Stimulated activated CD8-positive, alpha-beta memory T cell treated with anti-CD3 and anti-CD28 coated beads, Interleukin-7, amount 100 ng/mL, for 24 hours (primary cell): ENCODE measurements around the gene SLC4A1AP.
A peak's percentile ranks its signal among the peaks of the same experiment; 100 is the strongest.

ENCODE experiments used
- DNase-seq: peaks from one replicate; pipeline ENCODE4 v3.0.0-alpha.2; 2020; ENCODE audit warnings: low read depth

The SLC4A1AP gene

DNA sequence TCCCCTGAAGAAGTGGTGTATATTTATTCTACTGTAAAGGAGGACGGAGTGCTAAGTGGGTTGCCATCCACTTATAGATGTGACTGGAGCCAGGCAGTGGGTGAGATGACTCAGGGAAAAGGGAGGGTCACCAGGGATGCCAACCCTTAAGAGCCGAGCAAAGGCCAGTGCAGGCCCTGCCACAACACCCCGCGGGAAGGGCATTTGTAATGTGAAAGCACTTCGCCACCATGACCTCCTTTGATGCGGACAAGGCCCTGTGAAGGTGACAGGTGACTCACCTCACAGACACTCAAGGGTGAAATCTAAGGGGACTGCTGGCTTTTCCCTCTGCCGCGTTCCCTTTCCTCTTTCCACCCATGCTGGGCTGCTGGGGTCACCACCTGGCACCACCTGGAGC is 57.6 kb downstream of the SLC4A1AP start:
- no peak for DNase-seq

DNA sequence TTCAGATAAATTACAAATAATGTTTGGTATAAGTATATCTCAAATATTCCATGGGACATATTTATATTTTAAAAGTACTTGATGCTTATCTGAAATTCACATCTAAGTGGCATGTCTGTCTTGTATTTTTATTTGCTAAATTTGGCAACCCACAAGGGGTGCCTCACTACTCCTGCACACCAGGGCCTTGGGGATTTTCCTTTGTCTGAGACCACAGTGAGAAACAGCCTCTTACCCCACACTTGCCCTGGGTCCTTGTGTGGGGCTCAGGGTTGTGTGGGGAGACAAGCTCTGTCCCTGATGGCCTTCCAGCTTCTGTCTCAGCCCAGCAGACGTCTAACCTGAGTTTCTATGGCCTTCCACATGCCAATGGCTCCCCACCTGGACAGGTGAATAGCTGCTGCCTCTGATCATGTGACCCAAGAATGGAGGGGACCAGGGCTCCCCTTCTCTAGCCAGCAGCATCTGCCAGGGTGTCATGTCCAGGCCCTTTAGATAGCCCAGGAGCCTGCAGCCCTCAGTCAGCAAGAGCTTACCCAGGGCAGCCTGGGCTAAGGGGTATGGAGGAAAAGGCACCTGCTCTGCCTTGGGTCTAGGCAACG is 58.3 kb downstream of the SLC4A1AP start:
- DNase-seq: no peak

DNA sequence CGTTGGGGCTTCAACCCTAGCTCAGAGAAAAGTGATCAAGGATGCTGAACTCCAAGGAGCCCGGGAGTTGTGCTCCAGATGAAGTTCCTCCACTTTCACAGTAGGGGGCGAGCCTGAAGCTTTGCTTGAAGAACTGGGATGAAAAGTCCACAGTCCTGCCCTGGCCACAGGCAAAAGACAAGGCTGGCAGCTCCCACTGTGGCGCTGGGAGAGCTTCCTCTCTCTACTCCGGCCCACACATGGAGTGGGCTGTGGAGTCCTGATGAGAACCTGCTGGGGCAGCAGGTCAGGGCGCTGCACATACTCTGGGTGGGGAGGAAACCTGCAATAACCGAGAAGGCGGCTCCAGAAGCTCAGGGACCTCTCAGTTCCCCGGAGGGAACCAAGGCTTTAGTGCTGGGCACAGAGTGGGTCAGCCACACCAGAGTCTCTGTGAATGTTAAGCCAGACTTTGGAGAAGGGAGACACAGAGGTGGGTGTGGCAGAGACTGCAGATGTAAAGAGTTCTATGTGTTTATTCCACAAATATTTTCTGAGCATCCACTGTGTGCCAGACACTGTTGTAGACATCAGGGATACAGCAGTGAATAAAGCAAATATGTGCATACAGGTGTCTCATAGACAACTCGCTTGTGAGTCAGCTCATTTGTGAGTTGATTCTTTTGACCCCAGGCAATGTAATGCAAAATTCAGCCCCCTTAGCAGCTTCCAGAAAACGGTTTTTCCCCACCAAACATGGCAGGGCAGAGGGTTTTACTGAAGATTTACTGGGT is 59.9 kb downstream of the SLC4A1AP start:
- no peak for DNase-seq

DNA sequence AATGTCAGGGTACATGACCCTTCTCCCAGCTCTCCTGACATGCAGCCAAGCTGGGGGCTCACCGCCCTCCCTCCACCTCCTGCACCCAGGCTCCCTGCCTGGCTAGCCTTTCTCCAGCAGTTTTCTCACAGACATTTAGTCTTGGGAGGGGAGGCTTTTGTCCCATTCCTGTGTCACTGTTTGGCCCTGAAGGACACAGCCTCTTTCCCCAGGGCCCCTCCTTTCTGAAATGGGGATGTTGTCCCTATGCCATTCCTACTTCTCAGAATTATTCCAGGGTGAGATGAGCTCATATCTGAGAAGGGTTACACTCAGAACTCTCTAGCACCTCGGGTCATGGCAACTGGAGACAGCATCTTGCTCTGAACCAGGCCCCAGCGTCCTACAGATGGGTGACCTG is 60.5 kb downstream of the SLC4A1AP start:
- no peak for DNase-seq

DNA sequence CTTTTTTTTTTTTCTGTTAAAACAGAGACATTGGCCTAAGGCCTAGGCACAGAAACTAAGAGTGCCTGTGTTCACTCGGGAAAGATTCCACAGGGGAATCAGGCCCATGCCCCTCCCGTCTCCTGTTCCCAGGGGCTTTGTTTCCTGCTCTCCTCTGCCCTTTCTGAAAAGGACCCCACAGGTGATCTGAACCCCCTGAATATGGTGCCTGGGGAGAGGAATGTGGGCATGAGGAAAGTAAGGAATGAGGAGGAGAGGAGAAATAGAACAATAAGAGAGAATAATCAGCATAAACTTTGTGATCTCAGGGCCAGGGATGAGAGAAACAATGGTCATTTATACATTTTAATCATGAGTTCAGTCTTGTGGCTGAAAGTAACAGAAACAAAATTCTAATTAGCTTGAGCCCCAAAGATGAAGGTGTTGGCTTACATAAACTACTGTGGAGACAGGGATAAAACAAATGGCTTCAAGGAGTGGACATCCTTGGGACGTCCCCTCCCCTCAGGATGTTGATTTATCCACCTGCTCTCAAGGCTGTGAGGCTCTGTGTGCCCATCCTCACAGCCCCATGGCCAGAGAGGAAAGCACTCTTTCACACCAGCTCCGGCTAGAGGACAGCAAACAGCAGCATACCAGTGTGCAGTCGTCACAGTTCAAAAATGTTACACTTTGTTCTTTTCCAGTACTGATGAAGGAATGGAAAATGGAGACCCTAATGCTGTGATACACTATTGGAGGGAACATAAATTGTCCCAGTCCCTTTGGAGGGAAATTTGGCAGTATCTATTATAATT is 61.4 kb downstream of the SLC4A1AP start:
- DNase-seq: no peak

DNA sequence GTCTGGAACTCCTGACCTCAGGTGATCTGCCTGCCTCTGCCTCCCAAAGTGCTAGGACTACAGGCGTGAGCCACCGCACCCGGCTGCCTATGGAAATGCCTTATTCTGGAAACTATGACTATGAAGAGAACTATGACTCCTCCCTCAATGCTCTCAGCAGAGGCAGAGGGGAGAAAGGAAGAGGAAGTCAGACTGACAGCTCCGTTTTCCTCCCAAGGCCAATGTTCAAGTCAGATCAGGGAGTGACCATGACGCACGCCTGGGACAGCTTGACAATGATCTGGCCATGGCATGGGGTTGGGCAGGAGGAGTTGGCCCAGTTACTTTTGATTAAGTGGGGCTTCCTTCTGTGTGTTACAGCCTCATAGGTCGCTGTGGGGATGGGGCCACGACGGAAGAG is 63.6 kb downstream of the SLC4A1AP start:
- DNase-seq: no peak

DNA sequence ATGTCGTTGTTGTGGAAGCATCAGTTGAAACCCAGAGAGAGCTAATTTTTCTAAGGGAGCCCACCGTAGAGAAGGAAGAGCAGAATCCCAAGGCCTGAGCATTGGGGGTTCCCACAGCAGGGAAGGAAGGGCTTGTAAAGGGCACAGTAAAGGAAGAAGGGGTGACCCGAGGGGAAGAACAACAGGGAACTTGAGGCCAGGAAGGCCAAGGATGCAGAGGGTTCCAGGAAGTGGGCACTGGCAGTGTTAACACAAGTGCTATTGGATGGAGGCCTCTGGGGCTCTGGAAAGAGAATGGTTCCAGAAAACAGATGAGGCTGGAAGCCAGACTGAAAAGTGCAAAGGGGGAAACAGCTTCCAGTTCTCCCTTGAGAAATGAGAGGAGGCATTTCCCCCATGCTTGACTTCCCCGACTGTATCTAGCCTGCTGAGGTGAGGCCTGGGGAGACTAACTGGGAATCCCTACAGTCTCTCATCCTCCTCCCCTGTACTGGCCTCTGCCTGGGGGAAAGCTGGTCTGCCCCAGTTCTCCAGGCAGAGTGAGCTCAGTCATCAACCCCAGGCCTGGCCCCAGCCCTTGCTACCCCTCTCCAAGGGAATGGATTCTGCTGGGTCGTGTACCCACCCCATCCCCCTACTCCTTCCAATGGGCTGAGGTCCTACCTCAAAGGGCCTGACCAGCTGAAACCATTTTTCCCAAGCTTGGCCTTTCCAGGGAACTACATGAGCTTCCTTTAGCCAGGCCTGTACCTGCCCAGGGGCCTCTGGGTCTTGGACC is 64.6 kb downstream of the SLC4A1AP start:
- no peak for DNase-seq

DNA sequence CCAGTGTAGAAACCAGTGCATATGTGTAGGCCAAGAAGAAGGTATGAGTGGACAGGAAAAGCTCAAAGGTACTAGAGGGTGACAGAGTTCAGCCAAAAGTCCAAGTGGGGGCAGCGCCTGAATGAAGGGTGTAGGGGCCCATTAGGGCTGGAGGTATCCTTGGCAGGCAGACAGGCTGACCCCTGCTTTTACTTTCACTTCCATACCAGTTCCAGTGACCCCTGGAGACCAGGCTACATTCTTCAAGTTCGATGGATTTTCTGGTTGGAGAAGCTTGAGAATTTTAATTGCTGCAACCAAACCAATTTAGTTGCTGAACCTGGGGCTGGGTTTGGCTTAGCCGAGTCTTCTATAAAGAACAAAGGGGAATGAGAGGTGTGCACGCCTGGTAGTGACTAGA is 65.5 kb downstream of the SLC4A1AP start:
- DNase-seq: no peak

DNA sequence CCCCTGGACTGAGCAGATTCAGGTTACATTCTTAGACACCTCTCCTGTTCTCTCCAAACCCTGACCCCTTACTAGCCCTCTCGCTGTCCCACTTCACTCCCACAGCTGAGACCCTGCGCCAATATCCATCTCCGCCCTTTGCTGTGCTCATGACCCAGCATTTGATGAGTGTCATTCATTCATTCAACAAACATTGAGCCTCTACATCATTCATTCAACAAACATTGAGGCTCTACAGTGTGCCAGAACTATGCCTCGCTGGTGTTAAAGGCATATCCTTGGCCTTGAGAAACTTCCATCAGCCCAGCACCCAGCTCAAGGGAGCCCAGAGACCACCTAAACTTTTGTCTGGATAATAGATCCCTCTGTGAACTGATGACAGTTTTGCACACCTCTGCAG is 65.9 kb downstream of the SLC4A1AP start:
- no peak for DNase-seq

DNA sequence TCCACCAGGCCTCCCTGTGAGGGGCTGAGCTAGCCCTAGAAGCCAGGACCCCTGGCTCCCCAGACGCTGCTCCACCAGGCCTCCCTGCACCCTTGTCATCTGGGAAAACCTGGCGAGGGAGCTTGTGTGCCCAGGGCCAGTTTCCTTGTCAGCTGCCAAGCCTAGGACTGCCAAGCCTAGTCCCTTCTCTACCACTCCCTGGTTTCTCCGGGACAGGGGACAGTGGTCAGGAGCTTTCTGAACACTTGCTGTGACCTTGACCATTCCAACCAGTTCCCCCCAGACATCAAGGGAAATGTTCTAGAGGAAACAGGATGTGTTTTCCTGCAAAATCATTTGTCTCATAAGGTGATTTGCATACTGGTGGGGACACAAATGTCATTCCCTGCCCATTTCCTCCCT is 66.6 kb downstream of the SLC4A1AP start:
- DNase-seq: no peak

DNA sequence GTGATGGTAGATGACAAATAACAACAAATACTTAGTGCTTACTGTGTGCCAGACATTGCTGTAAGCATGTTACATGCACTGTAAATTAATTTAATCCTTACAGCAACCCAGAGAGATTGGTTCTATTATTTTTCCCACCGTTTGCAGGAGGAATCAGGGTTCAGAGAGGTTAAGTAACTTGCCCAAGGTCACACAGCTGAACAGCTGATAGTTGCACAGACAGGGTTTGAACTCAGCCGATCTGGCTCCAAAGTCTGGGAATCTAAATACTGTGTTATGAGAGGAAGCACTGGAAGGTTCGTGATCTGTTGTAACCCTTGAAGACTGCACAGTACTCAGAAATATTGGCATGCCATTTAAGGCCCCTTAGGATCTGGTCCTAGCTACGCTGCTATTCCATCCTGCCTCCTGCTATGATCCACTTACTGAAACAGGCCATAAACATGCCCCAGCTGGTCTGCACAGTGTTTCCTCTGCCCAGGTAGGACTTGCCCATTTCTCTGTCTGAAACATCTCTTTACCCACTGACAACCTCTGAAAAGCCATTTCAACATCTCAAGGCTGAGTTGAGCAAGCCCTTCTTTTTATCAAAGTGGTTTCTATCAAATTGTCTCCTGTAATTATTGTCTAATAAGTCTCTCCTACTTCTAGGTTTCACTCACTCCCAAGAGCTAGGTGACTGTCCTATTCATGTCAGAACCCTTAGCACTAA is 67.4 kb downstream of the SLC4A1AP start:
- DNase-seq: no peak

DNA sequence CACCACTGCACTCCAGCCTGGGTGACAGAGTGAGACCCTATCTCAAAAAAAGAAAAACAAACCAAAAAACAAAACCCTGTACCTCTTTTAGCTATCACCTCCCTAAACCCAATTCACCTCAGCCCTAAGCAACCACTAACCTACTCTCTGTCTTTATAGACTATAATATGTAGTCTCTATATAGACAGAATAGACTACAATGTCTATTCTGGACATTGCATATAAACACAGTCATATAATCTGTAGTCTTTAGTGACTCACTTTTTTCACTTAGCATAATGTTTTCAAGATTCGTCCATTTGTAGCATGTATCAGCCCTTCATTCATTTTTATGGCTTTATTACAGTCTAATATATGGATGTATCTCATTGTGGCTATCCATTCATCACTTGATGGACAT is 70.6 kb downstream of the SLC4A1AP start:
- DNase-seq: no peak

DNA sequence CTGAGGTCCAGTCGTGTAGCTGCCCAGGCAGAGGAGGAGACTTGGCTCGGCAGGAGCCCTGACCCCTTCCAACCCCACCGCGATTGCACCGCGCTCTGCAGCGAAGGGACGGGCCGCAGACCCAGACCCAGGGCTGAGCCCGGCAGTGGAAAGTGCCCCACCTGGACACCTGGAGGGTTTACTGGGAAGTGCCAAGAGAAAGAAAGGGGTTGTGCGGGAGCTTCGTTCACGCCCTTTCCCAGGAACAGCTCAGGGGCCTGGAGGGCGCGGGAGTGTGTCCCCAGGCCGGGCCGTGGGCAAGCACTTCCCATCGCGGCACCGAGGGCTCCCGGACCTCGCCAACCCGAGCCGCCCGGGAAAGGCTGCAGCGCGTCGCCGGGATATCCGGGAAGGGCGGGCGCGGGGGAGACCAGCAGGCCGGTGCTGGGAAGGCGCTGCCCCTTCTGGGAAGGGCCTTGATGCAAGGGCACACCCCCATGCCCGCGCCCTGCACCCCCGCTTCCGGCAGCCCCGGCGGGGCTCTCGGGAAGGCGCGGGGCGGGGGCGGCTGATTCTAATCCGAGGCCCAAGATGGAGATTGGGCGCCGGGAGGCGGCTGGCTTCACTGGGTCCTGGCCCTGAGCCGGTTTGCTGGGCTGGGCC is 71.7 kb downstream of the SLC4A1AP start:
- DNase-seq: peak; percentile 21

DNA sequence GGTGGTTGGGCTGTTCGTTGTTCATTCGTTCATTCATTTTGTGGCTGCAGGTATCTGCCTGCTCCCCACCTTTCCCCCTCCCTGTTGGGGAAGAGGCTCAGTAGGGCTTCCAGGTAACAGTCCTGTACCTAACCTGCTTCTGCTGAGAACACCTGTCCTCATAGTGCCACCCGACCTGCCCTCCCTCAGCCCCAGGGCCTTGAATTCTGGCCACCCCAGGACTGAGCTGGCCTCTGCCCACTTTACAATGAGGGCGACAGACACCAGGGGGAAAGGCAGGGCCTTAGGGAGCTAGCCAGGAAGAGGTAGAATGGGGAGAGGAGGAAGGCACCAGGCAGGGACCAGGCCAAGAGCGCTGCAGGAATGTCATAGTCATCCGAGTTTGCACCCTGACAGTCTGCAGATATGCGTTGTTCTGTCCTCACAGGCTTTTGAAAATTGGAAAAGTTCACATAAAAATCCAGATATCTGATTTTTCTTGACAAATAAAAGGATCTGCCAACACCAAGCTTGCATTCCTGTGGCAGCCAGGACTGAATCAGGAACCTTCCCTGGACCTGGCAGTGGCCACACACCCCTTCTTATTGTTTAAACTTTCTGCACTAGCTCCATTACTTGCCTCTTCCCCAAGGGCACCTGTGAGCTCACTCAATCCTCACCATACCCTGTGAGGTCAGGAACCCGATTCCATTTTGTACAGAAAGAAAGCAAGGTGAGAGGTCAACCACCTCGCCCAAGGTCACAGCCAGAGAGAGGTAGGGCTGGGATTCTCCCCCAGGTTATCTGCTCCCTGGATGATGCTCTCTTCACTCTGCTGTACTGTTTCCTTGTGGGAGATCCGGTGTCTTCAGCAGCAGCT is 72.6 kb downstream of the SLC4A1AP start:
- no peak for DNase-seq

DNA sequence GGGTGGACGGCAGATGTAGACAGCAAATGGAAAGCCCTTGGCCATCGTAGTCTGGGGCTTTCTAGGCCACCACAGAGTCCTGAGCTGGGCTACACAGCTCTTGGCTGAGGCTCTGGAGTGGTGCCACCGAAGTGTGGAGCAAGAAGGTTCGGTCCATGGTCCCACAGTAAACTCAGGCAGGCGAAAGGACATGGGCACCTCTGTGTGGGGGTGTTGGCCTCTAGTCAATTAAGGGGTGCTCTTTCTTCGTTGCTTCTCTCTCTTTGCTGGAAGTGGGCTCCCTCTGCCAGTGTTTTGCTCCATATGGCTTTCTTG is 73.2 kb downstream of the SLC4A1AP start:
- no peak for DNase-seq

DNA sequence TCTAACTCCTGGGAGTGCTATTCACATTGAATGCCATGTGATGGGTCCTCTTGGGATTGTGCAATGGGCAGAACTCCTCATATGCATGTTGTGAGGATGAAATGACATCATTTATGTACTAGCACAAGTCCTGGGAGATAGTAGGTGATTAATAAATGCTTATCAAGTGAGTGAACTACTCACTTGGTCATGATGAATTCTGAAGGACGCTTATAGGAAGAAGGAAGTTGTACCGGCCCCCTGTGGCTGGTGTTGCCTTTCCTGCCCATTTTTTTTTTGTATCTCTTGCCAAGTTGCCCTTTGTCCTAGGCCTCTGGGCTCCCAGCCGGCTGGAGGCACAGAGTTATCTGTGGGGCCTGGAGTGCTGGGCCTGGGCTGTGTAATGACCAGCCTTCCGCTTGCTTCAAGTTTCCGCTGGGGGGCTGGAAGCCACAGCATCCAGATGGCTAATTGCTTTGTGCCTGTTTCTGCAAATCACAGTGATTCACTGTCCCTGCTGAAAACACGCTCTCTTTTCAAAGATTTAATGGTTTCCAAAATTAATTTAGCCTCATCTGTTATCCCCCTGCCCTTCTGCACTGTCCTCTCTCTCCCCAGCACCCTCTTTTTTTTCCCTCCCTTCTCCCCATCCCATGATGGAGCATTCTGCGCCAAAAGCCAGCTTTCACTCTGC is 74.1 kb downstream of the SLC4A1AP start:
- DNase-seq: no peak

DNA sequence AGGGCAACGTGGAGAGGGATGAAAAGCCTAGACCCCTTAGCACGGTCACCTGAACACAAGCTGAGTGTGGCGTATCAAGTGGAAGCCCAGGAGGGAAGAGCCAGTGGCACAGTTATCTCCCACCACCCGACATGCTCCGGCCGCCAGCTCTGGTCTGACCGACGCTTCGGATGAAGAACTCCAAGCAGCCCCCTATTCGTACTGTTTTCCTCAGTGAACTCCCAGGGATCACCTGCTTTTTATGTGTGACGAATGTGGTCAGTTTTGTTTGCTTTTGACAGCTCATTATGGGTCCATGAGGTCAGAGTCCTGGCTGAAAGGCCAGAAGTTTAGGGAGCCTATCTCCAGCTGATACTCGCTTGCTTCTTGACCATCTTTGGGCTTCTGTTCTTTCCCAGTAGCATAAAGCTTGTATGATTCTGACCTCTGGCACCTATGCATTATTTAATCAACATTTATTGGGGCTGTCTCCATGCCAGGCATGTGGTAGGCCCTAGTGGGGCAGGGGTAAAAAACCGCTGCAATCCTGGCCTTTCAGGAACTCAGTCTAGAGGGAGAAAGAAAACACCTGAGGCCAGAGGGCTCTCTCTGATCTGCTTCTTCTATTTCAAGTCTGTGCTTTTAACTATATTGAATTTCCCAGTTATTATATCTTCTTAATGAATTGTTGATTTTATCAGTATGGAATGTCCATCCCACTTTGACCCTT is 74.8 kb downstream of the SLC4A1AP start:
- no peak for DNase-seq

DNA sequence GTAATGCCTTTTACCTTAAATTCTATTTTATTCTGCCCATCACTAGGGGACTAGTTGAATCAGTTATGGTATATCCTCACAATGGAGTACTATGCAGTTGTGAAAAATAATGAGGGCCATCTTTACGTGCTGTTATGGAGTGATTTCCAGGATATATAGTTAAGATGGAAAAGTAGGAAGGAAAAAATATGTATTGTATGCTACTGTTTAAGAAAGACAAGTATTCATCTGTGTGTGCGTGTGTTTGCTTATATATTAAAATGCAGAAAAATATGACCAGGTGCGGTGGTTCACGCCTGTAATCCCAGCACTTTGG is 75.3 kb downstream of the SLC4A1AP start:
- no peak for DNase-seq

DNA sequence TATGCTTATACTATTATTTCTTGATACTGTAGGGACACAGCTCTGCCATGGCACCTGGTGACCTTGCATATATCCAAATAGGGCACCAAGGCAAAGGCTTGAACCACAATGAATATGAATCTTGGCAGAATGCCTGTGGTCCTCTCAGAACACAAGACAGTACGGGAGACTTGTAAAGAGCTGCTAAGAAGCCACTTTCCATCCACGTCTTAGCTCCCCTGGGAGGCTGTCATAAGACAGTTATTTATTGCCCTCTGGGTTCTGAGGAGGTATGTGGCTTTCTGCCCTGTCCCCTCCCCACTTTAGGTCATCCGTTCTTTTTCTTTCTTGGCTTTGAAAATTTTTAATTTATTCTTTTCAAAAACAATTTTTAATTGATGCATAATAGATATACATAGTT is 78.0 kb downstream of the SLC4A1AP start:
- no peak for DNase-seq
